Natural killer cell (primary cell): Measurements from ENCODE around the gene PLA2G12A. TPM values are rescaled to one million over a fixed set of nuclear protein-coding genes. Genes with fewer than 3 reads are reported as not detected.

Source experiments
- ATAC-seq, 3 donors: fragments of 150-1000 bp in 2 of 3; fragments of 200-7000 bp in 1 of 3; cut with Tn5 transposase; 1 replicate in 1 of 3; 2 replicates in 2 of 3; pipeline ENCODE4 v1.10.0; 2021; ENCODE audit warnings: mild to moderate bottlenecking in 2 of 3, moderate library complexity in 2 of 3
- DNase-seq, 2 donors: peaks; one replicate each; pipeline versions ENCODE4 v3.0.0 to v3.0.0-alpha.2; 2013 to 2021; ENCODE audit warnings: mixed read lengths in 1 of 2
- H3K27ac ChIP-seq: one replicate; pipeline ENCODE4 v1.5.1; 2013; ENCODE audit warnings: mild to moderate bottlenecking, low read length
- H3K27me3 ChIP-seq: one replicate; pipeline ENCODE4 v1.6.1; 2013; ENCODE audit warnings: low read length; ENCODE audit not compliant: control insufficient read depth, insufficient read depth
- H3K36me3 ChIP-seq: one replicate; pipeline ENCODE4 v1.6.1; 2013; ENCODE audit warnings: low read length; ENCODE audit not compliant: control insufficient read depth, insufficient read depth
- H3K4me1 ChIP-seq: one replicate; pipeline ENCODE4 v1.6.1; 2013; ENCODE audit warnings: low read length; ENCODE audit not compliant: control insufficient read depth, insufficient read depth
- H3K4me3 ChIP-seq: one replicate; pipeline ENCODE4 v1.5.1; 2013; ENCODE audit warnings: low read length
- H3K9me3 ChIP-seq: one replicate; pipeline ENCODE4 v1.6.1; 2013; ENCODE audit warnings: low read length; ENCODE audit not compliant: control insufficient read depth, insufficient read depth
- H3K27ac Mint-ChIP-seq, 2 donors: one replicate each; pipeline ENCODE4 v1.8.0; 2022; ENCODE audit warnings: mild to moderate bottlenecking in 2 of 2, mixed read lengths in 2 of 2, moderate library complexity in 1 of 2
- H3K27me3 Mint-ChIP-seq, 2 donors: one replicate each; pipeline ENCODE4 v1.8.0; 2022; ENCODE audit warnings: low read depth in 2 of 2, mixed read lengths in 2 of 2
- H3K36me3 Mint-ChIP-seq: one replicate; pipeline ENCODE4 v1.8.0; 2022; ENCODE audit warnings: mixed read lengths
- H3K4me1 Mint-ChIP-seq, 2 donors: one replicate each; pipeline ENCODE4 v1.8.0; 2022; ENCODE audit warnings: mixed read lengths in 2 of 2
- H3K4me3 Mint-ChIP-seq: one replicate; pipeline ENCODE4 v1.8.0; 2022; ENCODE audit warnings: mild to moderate bottlenecking, moderate library complexity, mixed read lengths
- H3K9me3 Mint-ChIP-seq, 2 donors: one replicate each; pipeline ENCODE4 v1.8.0; 2022; ENCODE audit warnings: mixed read lengths in 2 of 2
- CTCF ChIP-seq: fragments of 200-600 bp; IDR thresholded peaks from one replicate; pipeline ENCODE4 v1.8.0; 2022; ENCODE audit warnings: antibody characterized with exemption
- WGBS: methylation state at CpG from one replicate; pipeline ENCODE4 v1.1.7; 2013; ENCODE audit warnings: missing lambda C conversion rate; ENCODE audit not compliant: insufficient coverage; 5-methylcytosine and 5-hydroxymethylcytosine counted together
- intact Hi-C: fragments of 100-400 bp; cut with micrococcal nuclease; formaldehyde crosslinking; loops from one replicate; pipeline ENCODE4 v1.14.2; 2022
- total RNA-seq, 4 donors: library from RNA; stranded (reverse); fragments of 120-200 nt in 1 of 4; gene quantifications; one replicate each; pipeline versions ENCODE4 v1.2.3 to v1.2.4, GENCODE V29; 2013 to 2022

The PLA2G12A gene
- 10 to 100 TPM in 2 of 3 donors, 1 to 10 TPM in 1; 7.2 to 11.5 (median 10.1) TPM for total RNA-seq
- total RNA-seq (2013): 17.4 TPM

DNA sequence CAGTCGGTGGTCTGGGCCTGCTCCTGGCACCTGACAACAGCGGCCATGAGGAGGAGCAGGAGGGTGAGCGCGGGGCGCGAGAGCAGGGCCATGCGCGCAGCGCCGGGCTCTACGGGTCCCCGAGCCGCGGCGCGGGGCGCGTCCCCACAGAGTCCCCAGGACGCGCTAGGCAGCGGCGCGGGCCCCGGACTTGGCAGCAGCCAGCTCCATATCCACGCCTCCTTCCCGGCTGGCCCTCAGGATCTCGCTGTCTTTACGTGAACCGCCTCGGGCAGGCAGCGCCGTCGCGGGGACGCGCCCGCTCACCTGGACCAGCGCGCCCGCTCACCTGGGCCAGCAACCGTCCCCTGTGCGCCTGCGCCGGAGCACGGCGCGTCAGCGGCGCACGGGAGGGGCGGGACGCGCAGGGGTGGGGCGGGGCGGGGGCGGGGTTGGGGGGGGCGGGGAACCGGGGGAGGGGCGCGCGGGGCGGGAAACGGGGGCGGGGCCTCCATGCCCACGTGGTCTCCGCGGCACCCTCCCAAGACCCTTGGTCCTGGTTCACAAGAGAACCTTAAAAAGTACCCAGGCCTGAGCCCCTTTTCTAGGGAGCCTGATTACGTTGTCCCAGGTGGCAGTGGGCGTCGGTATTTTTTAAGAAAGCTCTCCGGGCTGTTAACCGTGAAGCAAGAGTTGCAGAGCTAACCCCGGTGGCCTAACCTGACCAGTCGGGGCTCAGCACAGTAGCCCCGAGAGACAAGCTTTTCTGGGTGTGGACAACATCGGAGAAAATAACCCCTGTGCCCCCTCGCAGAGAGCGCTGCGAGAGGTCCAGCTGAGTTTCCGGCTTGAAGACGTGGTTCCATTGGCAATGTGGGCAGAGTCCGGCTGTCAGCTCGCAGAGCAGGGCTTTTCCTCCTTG lies at the start of gene PLA2G12A:
PLA2G12A (minus strand) TSS at position 353 of the 901 bp plus-strand sequence; CDS start at position 92, 261 bp downstream.
- peak; percentile 64 to 93 for DNase-seq
- under 1% methylated on average over 79 of the region's 83 CpGs for WGBS
- Histone ChIP-seq H3K9me3 (no peaks in the 10 kb centered on the region), H3K4me1 (peaks cover 9% of the 10 kb centered on the region), H3K27me3 (no peaks in the 10 kb centered on the region), H3K36me3 (no peaks in the 10 kb centered on the region), H3K27ac (peak within 1 kb of the TSS; percentile 46), H3K4me3 (peak within 1 kb of the TSS; percentile 58)
- no peaks in the 10 kb centered on the region for H3K9me3 Mint-ChIP-seq
- H3K36me3 Mint-ChIP-seq: no peaks in the 10 kb centered on the region
- TF ChIP-seq CTCF: no peak
- H3K4me3 Mint-ChIP-seq: peak within 1 kb of the TSS; percentile 88
- H3K27me3 Mint-ChIP-seq: peaks cover 0 to 2% of the 10 kb centered on the region in 2 donors
- intact Hi-C loops: loop anchor here (2.0 kb wide), 1 partner anchor 297 kb away; the partner anchor contains the start of gene SEC24B
- H3K27ac Mint-ChIP-seq: peak within 1 kb of the TSS; percentile 50 to 71
- ATAC-seq: peak; percentile 86 to 94 (median 89)
- peaks cover 17 to 24% of the 10 kb centered on the region in 2 donors for H3K4me1 Mint-ChIP-seq

GRCh38 chr4:109764789-109765402 lies 35.0 kb upstream of the PLA2G12A start:
- ATAC-seq: no peak

GRCh38 chr4:109764376-109764775 lies 34.5 kb upstream of the PLA2G12A start:
- Histone ChIP-seq H3K4me1 (no peaks in the 10 kb centered on the region), H3K27ac (no peak overlapping the region), H3K36me3 (no peaks in the 10 kb centered on the region), H3K9me3 (no peaks in the 10 kb centered on the region), H3K27me3 (no peaks in the 10 kb centered on the region), H3K4me3 (no peak overlapping the region)
- 85% methylated on average over 2 of the region's 2 CpGs for WGBS
- Mint-ChIP-seq H3K4me3 (no peak overlapping the region), H3K36me3 (no peaks in the 10 kb centered on the region), H3K9me3 (no peaks in the 10 kb centered on the region), H3K27ac (no peak overlapping the region), H3K4me1 (no peaks in the 10 kb centered on the region), H3K27me3 (peaks cover 9 to 36% of the 10 kb centered on the region in 2 donors)
- ATAC-seq (no peak), DNase-seq (no peak)
- TF ChIP-seq CTCF: no peak
- intact Hi-C loops: no loop called here

More at GRCh38 chr4:109764789-109765402, 35.0 kb upstream of the PLA2G12A start:
- Histone ChIP-seq H3K4me3 (no peak overlapping the region), H3K36me3 (no peaks in the 10 kb centered on the region), H3K27me3 (no peaks in the 10 kb centered on the region), H3K4me1 (no peaks in the 10 kb centered on the region), H3K9me3 (no peaks in the 10 kb centered on the region), H3K27ac (no peak overlapping the region)
- Mint-ChIP-seq H3K27ac (no peak overlapping the region), H3K4me1 (no peaks in the 10 kb centered on the region), H3K27me3 (peaks cover 12 to 42% of the 10 kb centered on the region in 2 donors), H3K36me3 (no peaks in the 10 kb centered on the region), H3K9me3 (no peaks in the 10 kb centered on the region), H3K4me3 (no peak overlapping the region)
- intact Hi-C loops: no loop called here
- DNase-seq: no peak
- no peak for TF ChIP-seq CTCF
- WGBS: 93% methylated on average over 5 of the region's 5 CpGs
